Parathyroid adenoma (tissue), 2 donors: ENCODE results near the gene TM9SF3.
"Not testable (repeated sequence)": the region's sequence is repeated elsewhere in the genome, so short reads cannot be mapped to it uniquely, and the experiment has no call there.

Experiments
- H2AFZ ChIP-seq: fragments of 300-600 bp; sonication (generic); one replicate; pipeline ENCODE4 v1.7.0; 2017; ENCODE audit warnings: antibody characterized with exemption, mild to moderate bottlenecking
- H3K27ac ChIP-seq: fragments of 300-600 bp; sonication (generic); one replicate; pipeline ENCODE4 v1.7.0; 2017
- H3K27me3 ChIP-seq: fragments of 300-600 bp; sonication (generic); one replicate; pipeline ENCODE4 v1.7.0; 2017; ENCODE audit warnings: low read length; ENCODE audit not compliant: control insufficient read depth, insufficient read depth
- H3K36me3 ChIP-seq: fragments of 300-600 bp; sonication (generic); one replicate; pipeline ENCODE4 v1.7.0; 2017; ENCODE audit warnings: low read length; ENCODE audit not compliant: control insufficient read depth, insufficient read depth
- H3K4me1 ChIP-seq: fragments of 300-600 bp; sonication (generic); one replicate; pipeline ENCODE4 v1.7.0; 2017; ENCODE audit warnings: control low read depth
- H3K4me2 ChIP-seq: fragments of 300-600 bp; sonication (generic); one replicate; pipeline ENCODE4 v1.7.0; 2017; ENCODE audit warnings: low read length
- H3K4me3 ChIP-seq: fragments of 300-600 bp; sonication (generic); one replicate; pipeline ENCODE4 v1.7.0; 2017; ENCODE audit warnings: low read depth, low read length
- H3K79me2 ChIP-seq: fragments of 300-600 bp; sonication (generic); one replicate; pipeline ENCODE4 v1.7.0; 2017; ENCODE audit warnings: control low read depth
- H3K9ac ChIP-seq: fragments of 300-600 bp; sonication (generic); one replicate; pipeline ENCODE4 v1.7.0; 2017; ENCODE audit warnings: mild to moderate bottlenecking
- H3K9me3 ChIP-seq: fragments of 300-600 bp; sonication (generic); one replicate; pipeline ENCODE4 v1.7.0; 2017; ENCODE audit warnings: low read length; ENCODE audit not compliant: control insufficient read depth
- CTCF ChIP-seq: fragments of 300-600 bp; sonication (generic); IDR thresholded peaks from one replicate; pipeline ENCODE4 v1.7.0; 2017; ENCODE audit warnings: antibody characterized with exemption, mild to moderate bottlenecking
- donor health status: primary hyperparathyroidism.

TM9SF3 gene

GRCh38 chr10:96555330-96555729, 31.5 kb downstream of the TM9SF3 start:
- no peak overlapping the region for H2AFZ ChIP-seq
- no peak overlapping the region for H3K9ac ChIP-seq
- no peak overlapping the region for H3K4me3 ChIP-seq
- H3K27me3 ChIP-seq = no peaks in the 10 kb centered on the region
- H3K27ac ChIP-seq = no peak overlapping the region
- H3K4me2 ChIP-seq = no peak overlapping the region
- H3K36me3 ChIP-seq = no peaks in the 10 kb centered on the region
- peaks cover 13% of the 10 kb centered on the region for H3K79me2 ChIP-seq
- no peak for TF ChIP-seq CTCF
- no peaks in the 10 kb centered on the region for H3K9me3 ChIP-seq
- H3K4me1 ChIP-seq = peaks cover 5% of the 10 kb centered on the region

- H3K36me3 ChIP-seq = no peaks in the 10 kb centered on the region
- no peaks in the 10 kb centered on the region for H3K9me3 ChIP-seq
- no peak overlapping the region for H3K27ac ChIP-seq
- no peak overlapping the region for H3K4me2 ChIP-seq
- H3K9ac ChIP-seq = no peak overlapping the region
- TF ChIP-seq CTCF = no peak
- no peak overlapping the region for H2AFZ ChIP-seq
- H3K79me2 ChIP-seq = peaks cover 12% of the 10 kb centered on the region
- no peaks in the 10 kb centered on the region for H3K27me3 ChIP-seq
- no peak overlapping the region for H3K4me3 ChIP-seq
- H3K4me1 ChIP-seq = no peaks in the 10 kb centered on the region
Measured at GRCh38 chr10:96548589-96548988, 38.2 kb downstream of the TM9SF3 start.

GRCh38 chr10:96545558-96545957, 41.3 kb downstream of the TM9SF3 start:
- not testable (repeated sequence) for H3K4me3 ChIP-seq, H3K9ac ChIP-seq, H3K27me3 ChIP-seq, H3K4me2 ChIP-seq, H2AFZ ChIP-seq, H3K27ac ChIP-seq, H3K9me3 ChIP-seq, H3K36me3 ChIP-seq, H3K4me1 ChIP-seq
- peaks cover 14% of the 10 kb centered on the region for H3K79me2 ChIP-seq

- no peak overlapping the region for H3K27ac ChIP-seq
- H3K36me3 ChIP-seq = no peaks in the 10 kb centered on the region
- no peak overlapping the region for H3K9ac ChIP-seq
- H3K4me3 ChIP-seq = no peak overlapping the region
- H3K4me2 ChIP-seq = no peak overlapping the region
- H2AFZ ChIP-seq = no peak overlapping the region
- H3K4me1 ChIP-seq = no peaks in the 10 kb centered on the region
- no peak for TF ChIP-seq CTCF
- H3K79me2 ChIP-seq = peaks cover 9% of the 10 kb centered on the region
- H3K27me3 ChIP-seq = no peaks in the 10 kb centered on the region
- no peaks in the 10 kb centered on the region for H3K9me3 ChIP-seq
Measured at GRCh38 chr10:96541921-96542320, 44.9 kb downstream of the TM9SF3 start.

GRCh38 chr10:96540240-96540639, 46.6 kb downstream of the TM9SF3 start:
- H3K79me2 ChIP-seq = peaks cover 9% of the 10 kb centered on the region
- H2AFZ ChIP-seq = no peak overlapping the region
- no peak overlapping the region for H3K4me2 ChIP-seq
- no peak overlapping the region for H3K27ac ChIP-seq
- no peaks in the 10 kb centered on the region for H3K9me3 ChIP-seq
- TF ChIP-seq CTCF = no peak
- H3K4me3 ChIP-seq = no peak overlapping the region
- no peaks in the 10 kb centered on the region for H3K27me3 ChIP-seq
- H3K36me3 ChIP-seq = no peaks in the 10 kb centered on the region
- no peak overlapping the region for H3K9ac ChIP-seq
- no peaks in the 10 kb centered on the region for H3K4me1 ChIP-seq
